ENCODE data around the gene IVNS1ABP. TPM values are rescaled to one million over a fixed set of nuclear protein-coding genes. Genes with fewer than 3 reads are reported as not detected.
A peak's percentile ranks its signal among the peaks of the same experiment; 100 is the strongest.

IVNS1ABP gene
- total RNA-seq, 2 experiments from 2014 or later, result 261 to 265 TPM

DNA sequence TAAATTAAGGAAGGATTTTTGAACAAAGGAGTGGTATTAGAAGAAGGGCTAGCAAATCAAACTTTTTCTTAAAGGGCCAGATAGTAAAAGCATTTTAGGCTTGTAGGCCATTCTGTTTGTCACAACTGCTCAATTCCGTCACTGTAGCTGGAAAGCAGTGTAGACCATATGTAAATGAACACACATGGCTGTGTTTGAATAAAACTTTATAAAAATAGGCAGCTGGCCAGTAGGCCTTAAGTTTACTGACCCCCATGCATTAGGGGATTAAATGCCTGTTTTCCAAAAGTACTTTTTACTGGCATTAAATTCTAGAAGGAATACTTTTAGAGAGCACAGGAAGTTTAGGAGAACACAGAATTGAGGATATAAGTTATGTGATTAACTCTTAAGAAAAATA is 8.9 kb downstream of the IVNS1ABP start:
- H3K27me3 Mint-ChIP-seq, result no peaks in the 10 kb centered on the region
- no peak overlapping the region for H3K27ac Mint-ChIP-seq

DNA sequence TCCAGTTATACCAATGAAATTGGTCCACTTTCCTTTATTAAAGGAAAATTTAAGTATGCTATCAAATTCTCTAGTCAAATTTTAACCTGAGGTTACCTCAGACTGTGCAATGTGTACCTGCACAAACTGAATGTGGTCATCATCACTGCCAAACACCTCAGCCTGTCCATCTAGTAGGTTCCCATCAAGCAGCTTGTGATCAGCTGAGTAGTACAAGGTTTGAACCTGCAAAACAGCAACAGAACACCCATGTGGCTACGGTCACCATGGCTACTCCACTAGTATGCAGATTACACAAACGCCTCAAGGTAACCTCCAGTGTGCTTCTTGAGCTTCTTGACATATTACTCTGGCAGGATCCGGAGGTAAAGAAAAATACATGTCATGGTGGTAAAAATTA is 11.6 kb downstream of the IVNS1ABP start:
- no peak for DNase-seq
- POLR2A ChIA-PET, result interaction anchor here (1.0 to 4.0 kb wide), 2 partner anchors 9 to 11 kb away, joined by 4 to 25 read pairs; partner anchors contain the start of gene IVNS1ABP
- Mint-ChIP-seq H3K4me1 (peaks cover 26% of the 10 kb centered on the region), H3K36me3 (peaks cover 47% of the 10 kb centered on the region), H3K27ac (peak overlapping the region; percentile 28), H3K9me3 (no peaks in the 10 kb centered on the region), H3K4me3 (no peak overlapping the region), H3K27me3 (no peaks in the 10 kb centered on the region)
- ATAC-seq (ENCODE audit: low read depth), result peak; percentile 24

More for the DNA sequence above, 8.9 kb downstream of the IVNS1ABP start:
- Mint-ChIP-seq H3K36me3 (peaks cover 50% of the 10 kb centered on the region), H3K9me3 (no peaks in the 10 kb centered on the region), H3K4me1 (peaks cover 39% of the 10 kb centered on the region), H3K4me3 (no peak overlapping the region)
- ATAC-seq (ENCODE audit: low read depth), result no peak
- no peak for DNase-seq
- POLR2A ChIA-PET, result no interaction called here

DNA sequence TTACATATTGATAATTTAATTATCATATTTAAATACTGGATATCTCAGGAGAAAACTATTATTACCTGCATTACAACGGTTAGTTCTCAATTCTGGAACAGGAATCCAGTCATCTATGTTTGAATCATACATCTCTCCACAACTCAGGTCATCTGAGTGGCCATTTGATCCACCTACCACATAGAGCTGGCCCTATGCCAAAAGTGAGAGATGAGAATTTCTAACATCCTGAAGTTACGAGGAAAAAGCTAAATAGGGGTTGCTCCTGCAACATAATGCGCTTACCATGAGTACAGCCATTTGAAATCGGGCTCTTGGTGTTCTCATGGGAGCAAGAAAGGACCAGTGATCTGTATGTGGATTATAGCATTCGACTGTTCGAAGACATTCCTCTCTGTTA is 16.9 kb downstream of the IVNS1ABP start:
- no peak overlapping the region for H3K4me3 Mint-ChIP-seq
- H3K27ac Mint-ChIP-seq, result no peak overlapping the region
- no peaks in the 10 kb centered on the region for H3K27me3 Mint-ChIP-seq
- ATAC-seq (ENCODE audit: low read depth), result no peak
- H3K9me3 Mint-ChIP-seq, result no peaks in the 10 kb centered on the region
- H3K36me3 Mint-ChIP-seq, result peaks cover 55% of the 10 kb centered on the region
- peaks cover 14% of the 10 kb centered on the region for H3K4me1 Mint-ChIP-seq
- POLR2A ChIA-PET, result no interaction called here
- no peak for DNase-seq

DNA sequence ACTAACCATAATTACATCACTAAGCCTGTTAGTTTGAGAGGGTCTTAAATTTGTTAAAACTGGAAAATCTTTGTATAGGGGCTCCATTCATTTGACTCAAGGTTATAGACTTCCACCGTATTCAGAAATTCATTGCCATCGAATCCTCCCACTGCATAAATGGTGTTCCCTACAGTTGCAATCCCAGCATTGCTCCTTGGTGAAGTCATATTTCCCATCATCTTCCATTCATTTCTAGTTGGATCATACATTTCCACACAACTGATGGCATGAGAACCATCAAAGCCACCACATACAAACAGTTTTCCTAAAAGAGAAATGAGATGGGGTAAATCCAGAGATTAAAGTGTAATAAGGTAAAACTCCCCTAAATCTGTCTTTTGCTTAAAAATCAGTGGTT is 19.1 kb downstream of the IVNS1ABP start:
- DNase-seq (no peak), ATAC-seq (ENCODE audit: low read depth) (no peak)
- H3K4me3 Mint-ChIP-seq, result no peak overlapping the region
- peaks cover 8% of the 10 kb centered on the region for H3K4me1 Mint-ChIP-seq
- H3K36me3 Mint-ChIP-seq, result peaks cover 60% of the 10 kb centered on the region
- H3K9me3 Mint-ChIP-seq, result no peaks in the 10 kb centered on the region
- POLR2A ChIA-PET, result no interaction called here
- H3K27ac Mint-ChIP-seq, result no peak overlapping the region
- no peaks in the 10 kb centered on the region for H3K27me3 Mint-ChIP-seq

DNA sequence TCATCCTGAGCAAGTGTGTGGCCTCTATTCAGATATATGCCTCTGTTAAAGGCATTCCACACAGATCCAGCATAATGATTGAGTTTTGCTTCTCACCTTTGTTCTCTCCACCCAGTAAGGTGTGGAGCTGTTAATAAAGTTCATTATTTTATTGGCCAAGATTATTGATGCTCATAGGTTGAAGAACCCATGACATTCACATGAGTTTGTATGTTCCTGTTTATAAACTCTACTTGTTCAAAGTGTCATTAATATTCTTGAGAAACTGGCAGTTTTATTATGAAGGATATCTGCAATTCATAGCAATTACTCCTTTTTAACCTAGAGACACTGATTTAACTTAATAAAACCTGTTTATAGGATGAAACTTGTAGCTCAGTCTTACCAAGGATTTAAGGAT is 22.0 kb downstream of the IVNS1ABP start:
- H3K9me3 Mint-ChIP-seq, result no peaks in the 10 kb centered on the region
- H3K27ac Mint-ChIP-seq, result peak overlapping the region; percentile 31
- no peak for ATAC-seq (ENCODE audit: low read depth)
- POLR2A ChIA-PET, result no interaction called here
- H3K4me3 Mint-ChIP-seq, result no peak overlapping the region
- H3K36me3 Mint-ChIP-seq, result peaks cover 63% of the 10 kb centered on the region
- peaks cover 10% of the 10 kb centered on the region for H3K4me1 Mint-ChIP-seq
- no peak for DNase-seq
- no peaks in the 10 kb centered on the region for H3K27me3 Mint-ChIP-seq

DNA sequence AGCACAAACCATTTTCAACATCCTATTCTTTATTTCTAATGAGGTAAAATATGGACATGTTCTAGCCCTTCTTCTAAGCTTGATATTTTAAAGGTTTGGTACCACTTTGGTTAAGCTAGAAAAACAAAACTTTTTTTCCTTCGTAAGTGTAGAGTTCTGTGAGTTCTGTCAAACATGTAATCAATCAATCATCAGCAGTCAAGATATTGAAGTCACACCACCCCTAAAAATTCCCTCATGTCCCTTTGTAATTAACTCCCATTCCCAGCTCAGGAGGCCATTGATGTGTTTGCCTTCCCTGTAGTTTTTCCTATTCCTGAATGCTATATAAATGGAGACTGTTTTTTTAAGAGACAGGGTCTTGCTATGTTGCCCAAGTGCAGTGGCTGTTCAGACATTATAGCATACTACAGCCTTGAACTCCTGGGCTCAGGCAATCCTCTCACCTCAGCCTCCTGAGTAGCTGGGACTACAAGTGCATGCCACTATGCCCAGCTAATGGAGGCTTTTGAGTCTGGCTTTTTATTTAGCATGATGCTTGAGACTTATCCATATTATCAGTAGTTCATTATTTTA is 23.0 kb downstream of the IVNS1ABP start:
- H3K36me3 Mint-ChIP-seq, result peaks cover 64% of the 10 kb centered on the region
- ATAC-seq (ENCODE audit: low read depth) (no peak), DNase-seq (no peak)
- H3K4me3 Mint-ChIP-seq, result no peak overlapping the region
- POLR2A ChIA-PET, result interaction anchor here (0.7 to 1.4 kb wide), 2 partner anchors 13 to 22 kb away, joined by 4 to 5 read pairs; no protein-coding TSS in a partner anchor
- H3K27ac Mint-ChIP-seq, result peak overlapping the region; percentile 49
- H3K4me1 Mint-ChIP-seq, result peaks cover 13% of the 10 kb centered on the region
- no peaks in the 10 kb centered on the region for H3K9me3 Mint-ChIP-seq
- no peaks in the 10 kb centered on the region for H3K27me3 Mint-ChIP-seq

DNA sequence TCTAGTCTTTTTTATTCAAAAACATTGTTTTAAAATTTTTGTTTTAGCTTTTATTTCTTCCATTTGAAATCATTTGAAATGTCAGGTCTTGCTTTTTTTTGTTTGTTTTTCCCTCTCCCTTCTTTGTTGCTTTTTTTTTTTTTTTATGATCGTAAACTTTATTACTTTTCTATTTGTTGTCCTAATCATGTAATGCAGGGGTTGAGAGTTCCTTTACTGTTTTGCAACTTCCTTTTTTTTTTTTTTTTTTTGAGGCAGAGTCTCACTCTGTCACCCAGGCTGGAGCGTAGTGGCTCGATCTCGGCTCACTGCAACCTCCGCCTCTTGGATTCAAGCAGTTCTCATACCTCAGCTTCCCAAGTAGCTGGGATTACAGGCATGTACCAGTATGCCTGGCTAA is 24.8 kb downstream of the IVNS1ABP start:
- Mint-ChIP-seq H3K27me3 (no peaks in the 10 kb centered on the region), H3K4me1 (peaks cover 22% of the 10 kb centered on the region), H3K36me3 (peaks cover 56% of the 10 kb centered on the region), H3K9me3 (no peaks in the 10 kb centered on the region), H3K4me3 (peak overlapping the region; percentile 9), H3K27ac (peak overlapping the region; percentile 67)
- ATAC-seq (ENCODE audit: low read depth) (no peak), DNase-seq (no peak)
- POLR2A ChIA-PET, result interaction anchor here (0.6 to 2.3 kb wide), 4 partner anchors 24 to 536 kb away, joined by 3 to 8 read pairs (median 4); no protein-coding TSS in a partner anchor

DNA sequence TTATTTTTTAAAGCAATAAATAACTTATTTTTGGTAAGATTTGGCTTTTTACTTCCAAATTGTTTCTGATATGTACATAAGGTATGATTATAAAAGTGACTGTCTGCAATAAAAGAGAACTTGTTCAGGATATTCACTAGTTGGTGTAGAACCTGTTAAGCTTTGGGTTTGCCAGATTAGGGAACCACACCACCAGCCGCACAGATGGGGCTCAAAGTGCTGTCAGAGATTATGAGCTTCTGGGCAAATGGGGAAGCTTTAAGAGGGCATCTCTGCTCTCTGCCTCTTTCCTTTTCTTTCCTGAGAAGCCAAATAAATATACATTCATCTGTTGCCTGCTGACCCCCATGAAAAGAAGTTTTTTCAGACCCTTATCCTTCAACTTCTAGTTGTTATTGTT is 25.4 kb downstream of the IVNS1ABP start:
- no peak for ATAC-seq (ENCODE audit: low read depth)
- POLR2A ChIA-PET, result interaction anchor here (0.6 to 2.3 kb wide), 4 partner anchors 24 to 536 kb away, joined by 3 to 8 read pairs (median 4); no protein-coding TSS in a partner anchor
- H3K4me3 Mint-ChIP-seq, result no peak overlapping the region
- peaks cover 54% of the 10 kb centered on the region for H3K36me3 Mint-ChIP-seq
- H3K27ac Mint-ChIP-seq, result peak overlapping the region; percentile 21
- peaks cover 22% of the 10 kb centered on the region for H3K4me1 Mint-ChIP-seq
- H3K9me3 Mint-ChIP-seq, result no peaks in the 10 kb centered on the region
- H3K27me3 Mint-ChIP-seq, result no peaks in the 10 kb centered on the region
- DNase-seq, result no peak

DNA sequence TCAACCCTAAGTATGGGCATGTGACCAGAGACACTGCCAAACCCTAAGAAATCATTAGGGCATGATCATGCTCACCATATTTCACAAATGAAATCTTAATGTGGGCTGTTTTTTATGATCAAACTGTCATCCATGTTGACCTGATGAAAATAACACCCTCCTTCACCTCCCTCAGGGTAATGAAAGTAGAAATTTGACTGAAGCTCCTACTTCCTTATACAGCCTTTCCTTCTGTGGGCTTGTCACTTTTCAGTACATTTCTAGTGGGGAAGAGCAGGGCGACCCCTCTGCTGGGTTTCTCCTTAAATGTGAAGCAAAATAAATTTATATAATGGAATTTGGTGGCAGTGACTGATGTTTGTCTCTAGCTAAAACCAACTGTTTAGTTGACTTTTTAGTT is 25.9 kb downstream of the IVNS1ABP start:
- POLR2A ChIA-PET, result interaction anchor here (2.3 kb wide), 1 partner anchor 25 kb away, joined by 8 read pairs; no protein-coding TSS in a partner anchor
- Mint-ChIP-seq H3K27ac (no peak overlapping the region), H3K27me3 (no peaks in the 10 kb centered on the region), H3K4me1 (peaks cover 22% of the 10 kb centered on the region), H3K9me3 (no peaks in the 10 kb centered on the region), H3K4me3 (no peak overlapping the region), H3K36me3 (peaks cover 51% of the 10 kb centered on the region)
- DNase-seq (no peak), ATAC-seq (ENCODE audit: low read depth) (peak; percentile 20)

DNA sequence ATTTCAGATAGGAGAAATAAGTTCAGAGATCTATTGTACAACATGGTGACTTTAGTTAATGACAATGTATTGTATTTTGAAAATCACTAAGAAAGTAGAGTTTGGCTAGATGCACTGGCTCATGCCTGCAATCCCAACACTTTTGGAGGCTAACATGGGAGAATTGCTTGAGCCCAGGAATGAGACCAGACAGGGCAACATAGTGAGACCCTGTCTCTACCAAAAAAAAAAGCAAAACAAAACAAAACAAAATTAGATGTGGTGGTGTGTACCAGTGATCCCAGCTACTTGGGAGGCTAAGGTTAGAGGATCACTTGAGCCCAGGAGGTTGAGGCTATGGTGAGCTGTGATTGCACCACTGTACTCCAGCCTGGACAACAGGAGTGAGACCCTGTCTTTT is 27.2 kb downstream of the IVNS1ABP start:
- no peak overlapping the region for H3K4me3 Mint-ChIP-seq
- H3K27ac Mint-ChIP-seq, result no peak overlapping the region
- POLR2A ChIA-PET, result interaction anchor here (2.3 kb wide), 1 partner anchor 26 kb away, joined by 8 read pairs; no protein-coding TSS in a partner anchor
- H3K9me3 Mint-ChIP-seq, result no peaks in the 10 kb centered on the region
- H3K27me3 Mint-ChIP-seq, result no peaks in the 10 kb centered on the region
- ATAC-seq (ENCODE audit: low read depth) (no peak), DNase-seq (no peak)
- peaks cover 40% of the 10 kb centered on the region for H3K36me3 Mint-ChIP-seq
- peaks cover 26% of the 10 kb centered on the region for H3K4me1 Mint-ChIP-seq

DNA sequence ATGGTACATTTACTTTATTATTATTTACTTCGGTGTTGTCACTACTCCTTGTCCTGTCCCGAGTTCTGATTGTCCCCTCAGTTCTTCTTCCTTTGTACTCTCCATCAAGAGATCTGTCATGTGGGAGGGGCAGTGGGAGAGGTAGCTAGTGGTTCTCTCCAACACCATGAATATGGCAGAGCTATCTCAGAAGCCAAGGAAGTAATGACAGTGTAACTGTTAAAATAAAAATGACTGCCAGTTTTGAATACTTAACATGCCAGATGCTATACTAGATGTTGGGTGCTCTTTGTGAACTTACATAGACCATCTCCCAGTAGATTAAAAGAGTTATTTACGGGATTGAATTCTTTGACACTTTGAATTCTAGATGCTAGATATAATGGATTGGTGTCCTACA is 28.6 kb downstream of the IVNS1ABP start:
- peaks cover 26% of the 10 kb centered on the region for H3K4me1 Mint-ChIP-seq
- ATAC-seq (ENCODE audit: low read depth), result no peak
- no peak overlapping the region for H3K4me3 Mint-ChIP-seq
- no peak for DNase-seq
- no peak overlapping the region for H3K27ac Mint-ChIP-seq
- no peaks in the 10 kb centered on the region for H3K27me3 Mint-ChIP-seq
- POLR2A ChIA-PET, result no interaction called here
- H3K36me3 Mint-ChIP-seq, result peaks cover 31% of the 10 kb centered on the region
- H3K9me3 Mint-ChIP-seq, result no peaks in the 10 kb centered on the region

DNA sequence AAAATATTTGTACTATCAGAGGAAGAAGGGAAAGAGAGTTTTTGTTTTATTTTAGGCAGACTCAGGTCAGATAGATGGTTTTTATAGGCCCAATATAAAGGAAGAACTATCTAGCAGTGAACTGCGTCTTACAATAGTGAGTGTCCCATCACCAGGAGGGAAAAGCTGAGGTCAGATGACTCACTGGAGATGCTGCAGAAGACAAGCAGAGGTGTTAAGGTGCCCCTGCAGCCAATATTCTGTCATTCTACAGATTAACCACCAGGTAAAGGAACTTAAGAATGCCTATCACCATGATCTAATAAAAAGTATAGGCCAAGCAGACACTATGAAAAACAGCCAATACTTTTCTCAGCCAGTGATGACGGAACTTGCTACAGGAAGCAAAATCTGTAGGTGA is 29.6 kb downstream of the IVNS1ABP start:
- Mint-ChIP-seq H3K27ac (no peak overlapping the region), H3K27me3 (no peaks in the 10 kb centered on the region), H3K36me3 (peaks cover 22% of the 10 kb centered on the region), H3K4me3 (no peak overlapping the region), H3K9me3 (no peaks in the 10 kb centered on the region), H3K4me1 (peaks cover 22% of the 10 kb centered on the region)
- POLR2A ChIA-PET, result no interaction called here
- no peak for DNase-seq
- ATAC-seq (ENCODE audit: low read depth), result no peak

DNA sequence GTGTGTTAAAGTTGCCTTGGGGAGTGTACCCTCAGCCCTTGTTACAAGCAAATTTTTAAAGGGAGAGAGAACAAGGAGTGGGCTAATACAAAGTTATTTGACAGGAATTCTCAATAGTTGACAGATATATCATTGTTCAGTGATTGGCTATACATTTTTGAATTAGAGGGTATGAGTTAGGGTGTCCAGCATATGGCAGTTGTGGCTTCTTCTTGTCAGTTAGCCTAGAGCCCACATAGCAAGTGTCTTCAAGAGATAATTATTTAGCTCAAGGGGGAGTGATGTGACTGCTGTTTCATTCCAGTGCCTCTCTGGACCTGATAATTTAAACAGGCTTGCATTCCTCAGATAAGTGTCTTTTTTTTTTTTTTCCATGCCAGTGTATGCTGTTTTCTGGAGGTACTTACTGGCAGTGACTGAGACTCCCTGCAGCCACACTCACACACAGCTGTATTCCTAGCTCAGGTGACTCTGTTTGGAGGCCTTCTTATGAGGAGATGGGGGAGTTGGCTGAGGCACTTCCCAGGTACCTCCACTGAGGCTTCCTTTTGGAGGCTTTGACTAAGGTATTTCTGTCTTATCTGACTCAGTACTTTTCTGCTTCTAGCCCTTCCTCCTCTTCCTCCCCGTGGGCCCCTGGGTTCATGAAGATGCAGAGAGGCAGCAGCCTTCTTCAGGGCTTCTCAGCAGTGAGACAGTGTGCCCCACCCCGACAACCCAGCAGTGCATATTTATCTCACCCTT is 32.3 kb downstream of the IVNS1ABP start:
- DNase-seq, result no peak
- Mint-ChIP-seq H3K36me3 (peaks cover 20% of the 10 kb centered on the region), H3K27me3 (no peaks in the 10 kb centered on the region), H3K4me3 (no peak overlapping the region), H3K4me1 (peaks cover 30% of the 10 kb centered on the region), H3K9me3 (peaks cover 4% of the 10 kb centered on the region), H3K27ac (peak overlapping the region; percentile 55)
- ATAC-seq (ENCODE audit: low read depth), result no peak
- POLR2A ChIA-PET, result no interaction called here

DNA sequence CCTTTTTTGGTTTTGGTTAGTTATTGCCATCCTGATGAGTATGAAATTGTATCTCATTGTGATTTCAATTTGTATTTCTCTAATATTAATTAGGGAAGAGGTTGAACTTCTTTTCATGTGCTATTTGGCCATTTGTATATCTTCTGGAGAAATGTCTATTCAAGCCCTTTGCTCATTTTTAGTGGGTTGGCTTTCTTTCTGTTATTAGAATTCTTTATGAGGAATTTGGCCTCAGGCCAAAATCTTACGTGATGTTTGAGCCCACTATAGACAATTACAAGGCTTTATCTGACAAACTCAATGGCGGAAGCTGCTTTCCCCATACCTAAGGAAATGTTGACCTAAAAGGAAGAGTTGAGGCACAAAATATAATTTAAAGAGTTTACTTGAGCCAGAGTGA is 32.9 kb downstream of the IVNS1ABP start:
- POLR2A ChIA-PET, result no interaction called here
- no peak for DNase-seq
- Mint-ChIP-seq H3K4me1 (peaks cover 25% of the 10 kb centered on the region), H3K9me3 (peaks cover 4% of the 10 kb centered on the region), H3K4me3 (no peak overlapping the region), H3K27me3 (no peaks in the 10 kb centered on the region), H3K36me3 (peaks cover 16% of the 10 kb centered on the region), H3K27ac (no peak overlapping the region)
- ATAC-seq (ENCODE audit: low read depth), result no peak

Measured in activated naive CD8-positive, alpha-beta T cell treated with anti-CD3 and anti-CD28 coated beads, Interleukin-2, amount 10 ng/mL, durations not matched to agents 7 days and 5 days (primary cell).